VCaP (cell line): ENCODE data around the gene RNF187.

ENCODE experiments used
- H3K27ac ChIP-seq: fragments of 450-650 bp; 2 replicates; pipeline ENCODE4 v1.5.1; 2017
- TF ChIP-seq, protein P1 (sequence below): fragments of 450-650 bp; conservative IDR thresholded peaks from 2 replicates; pipeline ENCODE4 v1.5.1; 2017; ENCODE audit warnings: mild to moderate bottlenecking, moderate library complexity

The RNF187 gene

GRCh38 chr1:228513236-228513900 is 26.2 kb downstream of the RNF187 start:
- no peak overlapping the region for H3K27ac ChIP-seq
- TF ChIP-seq, protein P1, sequence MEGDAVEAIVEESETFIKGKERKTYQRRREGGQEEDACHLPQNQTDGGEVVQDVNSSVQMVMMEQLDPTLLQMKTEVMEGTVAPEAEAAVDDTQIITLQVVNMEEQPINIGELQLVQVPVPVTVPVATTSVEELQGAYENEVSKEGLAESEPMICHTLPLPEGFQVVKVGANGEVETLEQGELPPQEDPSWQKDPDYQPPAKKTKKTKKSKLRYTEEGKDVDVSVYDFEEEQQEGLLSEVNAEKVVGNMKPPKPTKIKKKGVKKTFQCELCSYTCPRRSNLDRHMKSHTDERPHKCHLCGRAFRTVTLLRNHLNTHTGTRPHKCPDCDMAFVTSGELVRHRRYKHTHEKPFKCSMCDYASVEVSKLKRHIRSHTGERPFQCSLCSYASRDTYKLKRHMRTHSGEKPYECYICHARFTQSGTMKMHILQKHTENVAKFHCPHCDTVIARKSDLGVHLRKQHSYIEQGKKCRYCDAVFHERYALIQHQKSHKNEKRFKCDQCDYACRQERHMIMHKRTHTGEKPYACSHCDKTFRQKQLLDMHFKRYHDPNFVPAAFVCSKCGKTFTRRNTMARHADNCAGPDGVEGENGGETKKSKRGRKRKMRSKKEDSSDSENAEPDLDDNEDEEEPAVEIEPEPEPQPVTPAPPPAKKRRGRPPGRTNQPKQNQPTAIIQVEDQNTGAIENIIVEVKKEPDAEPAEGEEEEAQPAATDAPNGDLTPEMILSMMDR, result no peak

GRCh38 chr1:228514421-228514820 is 27.2 kb downstream of the RNF187 start:
- H3K27ac ChIP-seq, result no peak overlapping the region
- TF ChIP-seq, protein P1, result no peak

DNA sequence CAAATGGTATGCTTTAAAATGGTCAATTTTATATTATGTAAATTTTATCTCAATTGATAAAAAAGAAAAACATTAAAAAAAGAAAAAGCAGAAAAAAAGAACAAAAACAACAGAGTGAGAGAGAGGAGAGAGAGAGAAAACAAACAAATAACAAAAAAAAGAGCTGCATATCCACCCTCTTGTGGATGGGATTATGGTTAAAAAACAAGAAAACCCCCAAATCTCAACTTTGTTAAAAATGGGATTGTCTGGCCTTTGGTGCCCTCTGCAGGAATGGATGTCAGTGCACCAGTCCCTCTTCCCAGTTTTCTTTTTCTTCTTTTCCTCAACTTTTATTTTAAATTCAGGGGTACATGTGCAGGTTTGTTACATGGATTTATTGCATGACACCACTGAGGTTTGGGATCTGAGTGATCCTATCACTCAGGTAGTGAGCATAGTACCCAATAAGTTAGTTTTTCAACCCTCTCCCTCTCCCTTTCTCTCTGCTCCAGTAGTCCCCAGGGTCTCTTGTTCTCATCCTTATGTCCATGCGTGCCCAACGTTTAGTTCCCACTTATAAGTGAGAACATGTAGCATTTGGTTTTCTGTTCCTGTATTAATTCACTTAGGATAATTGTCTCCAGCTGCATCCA is 28.1 kb downstream of the RNF187 start:
- no peak overlapping the region for H3K27ac ChIP-seq
- TF ChIP-seq, protein P1, result peak; percentile 79

GRCh38 chr1:228517655-228518054 is 30.5 kb downstream of the RNF187 start:
- H3K27ac ChIP-seq, result no peak overlapping the region
- TF ChIP-seq, protein P1, result no peak

DNA sequence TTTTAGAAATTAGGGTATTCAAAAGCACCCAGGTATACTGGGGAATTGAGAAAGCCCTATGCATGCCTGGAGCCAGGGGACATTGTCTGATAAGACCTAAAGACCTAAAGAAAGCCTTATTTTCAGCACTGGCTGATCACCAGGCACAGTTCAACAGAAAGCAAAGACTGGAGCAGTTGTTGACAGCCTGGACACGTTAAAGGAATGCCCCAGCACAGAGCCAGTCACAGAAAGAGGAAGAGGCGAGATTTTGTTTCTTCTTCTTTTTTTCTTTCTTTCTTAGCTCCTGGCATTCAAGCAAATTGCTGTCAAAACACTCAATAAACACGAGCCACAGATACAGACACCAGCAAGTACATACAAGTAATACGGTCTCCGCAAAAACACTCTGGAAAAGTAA is 40.4 kb downstream of the RNF187 start:
- no peak overlapping the region for H3K27ac ChIP-seq
- TF ChIP-seq, protein P1, result no peak

GRCh38 chr1:228528612-228529011 is 41.4 kb downstream of the RNF187 start:
- TF ChIP-seq, protein P1, result no peak
- no peak overlapping the region for H3K27ac ChIP-seq

DNA sequence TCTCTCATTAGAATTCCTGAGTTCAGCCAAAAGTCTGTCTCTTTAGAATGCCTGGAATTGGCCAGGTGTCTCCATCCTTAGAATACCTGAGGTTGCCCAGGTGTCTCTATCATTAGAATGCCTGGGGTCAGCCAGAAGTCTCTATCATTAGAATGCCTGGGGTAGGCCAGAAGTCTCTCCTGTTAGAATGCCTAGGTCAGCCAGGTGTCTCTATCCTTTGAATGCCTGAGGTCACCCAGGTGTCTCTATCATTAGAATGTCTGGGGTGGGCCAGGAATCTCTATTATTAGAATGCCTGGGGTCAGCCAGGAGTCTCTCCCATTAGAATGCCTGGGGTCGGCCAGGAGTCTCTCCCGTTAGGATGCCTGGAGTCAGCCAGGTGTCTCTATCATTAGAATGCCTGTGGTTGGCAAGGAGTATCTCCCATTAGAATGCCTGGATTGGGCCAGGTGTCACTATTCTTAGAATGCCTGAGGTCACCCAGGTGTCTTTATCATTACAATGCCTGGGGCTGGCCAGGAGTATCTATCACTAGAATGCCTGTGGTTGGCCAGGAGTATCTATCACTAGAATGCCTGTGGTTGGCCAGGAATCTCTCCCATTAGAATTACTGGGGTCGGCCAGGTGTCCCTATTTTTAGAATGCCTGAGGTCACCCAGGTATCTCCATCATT is 43.0 kb downstream of the RNF187 start:
- H3K27ac ChIP-seq, result no peak overlapping the region

More for the DNA sequence above, 43.0 kb downstream of the RNF187 start:
- TF ChIP-seq, protein P1, result no peak
